GM19438 (cell line): ENCODE results near the gene DVL1.
"Not testable (repeated sequence)": the region's sequence is repeated elsewhere in the genome, so short reads cannot be mapped to it uniquely, and the experiment has no call there.

Experiments used
- ATAC-seq: cut with Tn5 transposase; IDR thresholded peaks from one replicate; pipeline ENCODE4 v1.9.1; 2021; ENCODE audit warnings: low read depth; ENCODE audit not compliant: unreplicated experiment

Gene DVL1

GRCh38 chr1:1373815-1374588 is 24.8 kb upstream of the DVL1 start:
- no peak for ATAC-seq

GRCh38 chr1:1373051-1373814 is 24.0 kb upstream of the DVL1 start:
- ATAC-seq, result no peak

GRCh38 chr1:1371746-1372711 is 22.8 kb upstream of the DVL1 start:
- ATAC-seq, result no peak

- ATAC-seq, result no peak
Observed at GRCh38 chr1:1371364-1371745, 22.1 kb upstream of the DVL1 start.

- ATAC-seq, result no peak
Observed at GRCh38 chr1:1370771-1371300, 21.6 kb upstream of the DVL1 start.

- not testable (repeated sequence) for ATAC-seq
Observed at GRCh38 chr1:1370094-1370493, 20.9 kb upstream of the DVL1 start.

- ATAC-seq, result no peak
Observed at GRCh38 chr1:1367315-1367714, 18.1 kb upstream of the DVL1 start.

- ATAC-seq, result no peak
Observed at GRCh38 chr1:1366699-1367066, 17.5 kb upstream of the DVL1 start.

- ATAC-seq, result no peak
Observed at GRCh38 chr1:1365875-1366698, 16.9 kb upstream of the DVL1 start.

GRCh38 chr1:1364266-1364665 is 15.0 kb upstream of the DVL1 start:
- no peak for ATAC-seq

GRCh38 chr1:1361982-1362423 is 12.8 kb upstream of the DVL1 start:
- ATAC-seq, result no peak

GRCh38 chr1:1361233-1361981 is 12.2 kb upstream of the DVL1 start:
- ATAC-seq, result no peak

GRCh38 chr1:1360506-1361169 is 11.4 kb upstream of the DVL1 start:
- ATAC-seq, result no peak

- ATAC-seq, result no peak
Observed at GRCh38 chr1:1359664-1360468, 10.6 kb upstream of the DVL1 start.

GRCh38 chr1:1359308-1359663 is 10.1 kb upstream of the DVL1 start:
- no peak for ATAC-seq

- no peak for ATAC-seq
Observed at GRCh38 chr1:1358433-1359271, 9.4 kb upstream of the DVL1 start, which contains the start of gene MXRA8. MXRA8 (minus strand) TSS chr1:1358555; CDS start chr1:1358504, 51 bp downstream.
